KOPT-K1 (cell line): ENCODE measurements around the gene EXOC3L4.

ENCODE experiments used
- H3K27ac ChIP-seq: fragments of 200-600 bp; sonication (generic); 2 replicates; pipeline ENCODE4 v1.5.1; 2016; ENCODE audit warnings: antibody characterized with exemption, mild to moderate bottlenecking, low read depth, low read length; ENCODE audit not compliant: poor library complexity, severe bottlenecking
- H3K36me3 ChIP-seq: fragments of 200-600 bp; sonication (generic); 2 replicates; pipeline ENCODE4 v1.5.1; 2017; ENCODE audit warnings: antibody characterized with exemption, mild to moderate bottlenecking, low read length, moderate library complexity; ENCODE audit not compliant: insufficient read depth
- H3K9me3 ChIP-seq: fragments of 200-600 bp; sonication (generic); 2 replicates; pipeline ENCODE4 v1.5.1; 2017; ENCODE audit warnings: antibody characterized with exemption, low read length, mild to moderate bottlenecking; ENCODE audit not compliant: insufficient read depth, poor library complexity, severe bottlenecking

The EXOC3L4 gene

DNA sequence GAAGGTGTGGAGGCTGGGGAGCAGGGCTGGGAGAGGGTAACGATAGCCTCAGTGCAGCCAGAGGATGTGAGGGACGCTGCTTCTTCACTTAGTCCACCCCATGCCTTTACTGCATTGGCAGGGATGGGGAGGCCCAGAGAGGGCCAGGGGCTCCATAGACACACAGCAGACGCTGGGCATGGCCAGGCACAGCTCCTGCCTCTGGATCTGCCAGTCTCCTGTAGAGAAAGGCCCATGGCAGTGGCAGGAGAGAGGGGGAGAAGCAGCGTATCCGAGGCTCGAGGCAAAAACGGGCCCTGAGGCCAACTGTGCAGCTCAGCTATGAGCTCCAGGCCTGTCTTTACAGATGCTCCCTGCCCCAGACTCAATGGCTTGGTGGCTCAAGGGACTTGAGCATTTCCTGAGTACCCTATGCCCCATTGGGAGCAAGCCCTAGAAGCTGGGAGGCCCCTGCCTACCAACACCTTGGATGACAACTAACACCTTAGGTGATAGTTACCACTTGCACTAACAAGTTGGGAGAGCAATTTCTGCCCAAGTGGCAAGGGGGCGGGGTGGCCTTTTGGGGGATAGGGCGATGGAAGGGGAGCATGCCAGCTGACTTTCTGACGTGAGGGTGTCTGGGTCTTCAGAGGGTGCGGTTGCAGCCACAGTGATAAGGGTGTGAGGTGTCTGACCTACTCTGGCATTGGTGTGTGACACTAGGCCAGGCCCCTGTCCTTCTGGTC lies 15.5 kb upstream of the EXOC3L4 start:
- Histone ChIP-seq H3K36me3 (no peaks in the 10 kb centered on the region), H3K9me3 (no peaks in the 10 kb centered on the region), H3K27ac (no peak overlapping the region)

DNA sequence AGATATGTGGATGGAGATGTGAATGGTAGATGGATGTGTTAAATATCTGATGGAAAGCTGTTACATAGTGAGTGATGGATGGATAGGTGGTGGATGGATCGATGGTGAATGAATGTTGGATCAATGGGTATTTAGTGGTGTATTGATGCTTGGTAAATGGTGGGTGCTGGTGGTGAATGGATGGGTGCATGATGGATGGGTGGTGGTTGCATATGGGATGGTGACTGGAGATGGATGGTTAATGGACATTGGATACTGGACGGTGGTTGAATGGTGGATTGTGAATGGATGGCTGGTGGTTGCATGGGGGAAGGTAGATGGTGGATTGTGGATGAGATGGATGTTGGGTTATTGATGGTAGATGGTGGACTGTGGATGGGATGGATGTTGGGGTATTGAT lies 12.6 kb upstream of the EXOC3L4 start:
- Histone ChIP-seq H3K36me3 (no peaks in the 10 kb centered on the region), H3K9me3 (no peaks in the 10 kb centered on the region), H3K27ac (no peak overlapping the region)

DNA sequence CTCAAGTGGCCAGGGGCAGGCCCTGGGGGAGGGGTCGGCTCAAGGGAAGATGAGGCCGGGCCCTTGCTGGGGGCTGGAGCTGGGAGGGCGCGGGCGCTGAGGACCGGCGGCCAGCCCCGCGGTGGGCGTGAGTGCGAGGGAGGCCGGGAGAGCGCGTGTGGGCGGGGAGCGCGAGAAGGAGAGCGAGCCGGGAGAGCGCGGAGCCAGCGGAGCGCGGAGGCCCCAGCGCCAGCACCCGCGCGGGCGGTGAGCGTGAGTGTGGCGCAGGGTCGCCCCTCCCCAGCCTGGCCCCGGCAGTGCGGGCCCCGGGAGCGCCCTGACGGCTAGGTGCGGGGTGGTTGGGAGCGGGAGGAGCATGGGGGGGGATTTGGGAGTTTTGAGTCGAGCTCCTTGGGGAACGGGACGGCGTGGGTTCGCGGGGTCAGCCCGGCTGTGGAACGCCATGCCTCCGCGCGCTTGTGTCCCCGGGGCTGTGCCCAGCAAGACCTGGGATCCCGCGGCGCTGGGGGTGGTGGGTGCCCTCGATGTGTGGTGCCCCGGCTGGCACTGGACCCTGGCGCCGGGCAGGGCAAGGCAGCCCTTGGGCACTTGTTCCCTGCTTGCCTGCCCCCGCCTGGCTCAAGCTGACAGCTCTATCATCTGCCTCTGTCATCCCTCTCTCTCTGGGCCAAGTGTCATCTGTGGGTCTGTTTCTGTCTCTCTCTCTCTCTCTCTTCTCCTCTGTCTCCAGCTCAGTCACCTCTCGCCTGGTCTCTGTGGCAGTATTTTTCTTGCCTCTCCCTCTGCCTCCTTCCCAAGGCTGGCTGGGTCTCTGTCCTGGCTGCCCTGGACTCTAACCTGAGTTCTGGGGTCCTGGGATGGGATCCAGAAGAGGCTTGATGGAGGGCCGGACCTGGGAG lies 10.3 kb upstream of the EXOC3L4 start, which contains the start of gene LBHD2:
Gene LBHD2 (plus strand): TSS at position 190 of the 899 bp plus-strand sequence. CDS start 1,803 bp downstream, outside the sequence.
- no peaks in the 10 kb centered on the region for H3K36me3 ChIP-seq
- H3K9me3 ChIP-seq: no peaks in the 10 kb centered on the region
- H3K27ac ChIP-seq: no peak within 1 kb of the TSS

DNA sequence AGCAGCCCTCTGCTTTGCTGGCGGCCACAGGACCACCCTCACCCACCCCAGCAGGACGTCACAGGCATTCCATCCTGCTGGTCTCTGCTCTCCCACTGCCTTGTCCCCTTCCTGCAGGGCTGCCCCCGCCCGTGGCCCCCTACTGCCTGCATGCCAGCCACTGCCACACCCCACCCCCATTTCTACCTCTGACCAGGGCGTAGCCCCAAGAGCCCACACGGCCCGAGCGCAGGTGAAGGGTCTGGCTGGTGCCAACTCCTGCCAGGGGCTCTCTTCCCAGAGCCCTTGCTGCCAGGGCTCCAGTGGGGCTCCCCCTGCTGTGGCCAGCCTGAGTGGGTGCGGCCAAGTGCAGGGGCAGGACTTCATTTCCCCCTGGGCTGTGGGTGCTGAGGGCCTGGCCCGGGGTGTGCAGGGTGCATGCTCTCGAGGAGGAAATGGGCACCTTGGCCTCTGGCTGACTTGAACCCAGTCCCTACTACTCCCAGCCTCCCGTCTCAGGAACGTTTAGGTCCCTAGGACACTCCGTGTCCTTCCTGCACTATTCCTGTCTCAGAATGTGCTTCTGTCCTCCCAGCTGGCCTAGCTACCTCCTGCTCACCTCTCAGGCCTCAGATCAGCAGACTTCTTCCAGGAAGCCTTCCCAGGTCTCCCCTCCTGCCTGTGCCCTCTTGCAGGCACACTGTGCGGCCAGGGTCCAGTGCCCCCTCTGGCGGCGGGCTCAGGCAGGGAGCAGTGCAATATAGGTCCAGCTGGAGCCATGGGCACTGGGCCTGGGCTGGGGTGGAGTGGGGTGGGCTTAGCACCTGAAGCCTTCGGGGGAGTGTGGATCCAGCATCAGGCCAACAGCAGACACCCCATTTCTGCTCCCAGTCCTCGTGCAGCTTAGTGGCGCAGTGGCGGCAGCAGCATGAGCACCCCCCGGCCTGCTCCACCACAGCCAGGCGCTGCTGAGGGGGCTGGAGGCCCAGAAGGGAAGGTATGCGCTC lies 9.1 kb upstream of the EXOC3L4 start:
- no peaks in the 10 kb centered on the region for H3K9me3 ChIP-seq
- no peaks in the 10 kb centered on the region for H3K36me3 ChIP-seq
- H3K27ac ChIP-seq: no peak overlapping the region

DNA sequence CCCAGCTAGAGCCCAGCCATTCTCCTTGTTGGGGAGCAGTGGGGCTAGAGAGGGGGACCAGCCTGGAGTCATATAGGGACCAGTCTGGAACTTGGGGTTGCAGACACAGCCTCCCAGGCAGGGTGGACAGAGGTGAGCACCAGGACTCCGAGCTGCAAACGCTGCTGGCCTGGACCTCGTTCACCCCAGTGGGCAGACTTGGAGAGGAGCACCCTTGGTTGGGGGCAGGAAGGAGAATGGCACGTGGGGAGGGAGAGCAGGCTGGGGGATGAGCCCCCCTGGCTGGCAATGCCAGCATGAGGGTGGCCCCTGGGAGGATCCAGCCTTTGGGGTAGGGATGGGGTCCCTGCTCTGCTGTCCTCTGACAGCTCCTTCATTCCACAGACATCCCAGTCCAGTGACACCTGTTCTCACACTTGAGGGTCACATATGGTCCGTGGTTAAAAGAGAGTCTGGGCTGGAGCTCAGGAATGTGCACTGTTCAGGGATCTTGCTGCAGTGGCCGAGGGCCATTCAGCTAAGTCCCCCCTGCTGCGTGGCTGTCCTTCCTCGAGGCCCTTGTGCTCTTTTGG lies 7.7 kb upstream of the EXOC3L4 start:
- Histone ChIP-seq H3K27ac (no peak overlapping the region), H3K9me3 (no peaks in the 10 kb centered on the region), H3K36me3 (no peaks in the 10 kb centered on the region)

DNA sequence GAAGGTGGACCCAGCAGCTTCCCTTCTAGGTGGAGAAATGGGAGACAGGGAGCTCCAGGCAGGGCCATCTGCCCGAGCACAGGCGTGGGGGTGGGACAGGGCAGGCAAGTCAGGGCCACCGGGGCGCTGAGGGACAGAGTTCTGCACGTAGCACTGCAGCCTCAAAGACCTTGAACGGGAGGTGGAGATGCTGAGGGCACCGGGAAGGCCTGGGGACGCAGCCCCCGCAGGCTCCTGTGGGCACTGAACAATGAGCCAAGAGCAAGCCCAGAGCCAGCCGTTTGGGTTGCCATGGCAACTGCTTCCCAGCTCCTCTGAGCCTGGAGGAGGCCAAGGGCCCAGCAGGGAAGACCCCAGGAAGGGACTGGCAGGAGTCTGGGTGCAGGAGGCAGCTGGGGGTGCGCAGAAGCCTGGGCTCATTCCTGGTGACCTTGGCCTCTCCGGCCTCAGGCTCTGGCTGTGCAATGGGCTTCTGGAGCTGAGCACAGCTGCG lies 7.1 kb upstream of the EXOC3L4 start:
- no peaks in the 10 kb centered on the region for H3K36me3 ChIP-seq
- H3K27ac ChIP-seq: no peak overlapping the region
- no peaks in the 10 kb centered on the region for H3K9me3 ChIP-seq

DNA sequence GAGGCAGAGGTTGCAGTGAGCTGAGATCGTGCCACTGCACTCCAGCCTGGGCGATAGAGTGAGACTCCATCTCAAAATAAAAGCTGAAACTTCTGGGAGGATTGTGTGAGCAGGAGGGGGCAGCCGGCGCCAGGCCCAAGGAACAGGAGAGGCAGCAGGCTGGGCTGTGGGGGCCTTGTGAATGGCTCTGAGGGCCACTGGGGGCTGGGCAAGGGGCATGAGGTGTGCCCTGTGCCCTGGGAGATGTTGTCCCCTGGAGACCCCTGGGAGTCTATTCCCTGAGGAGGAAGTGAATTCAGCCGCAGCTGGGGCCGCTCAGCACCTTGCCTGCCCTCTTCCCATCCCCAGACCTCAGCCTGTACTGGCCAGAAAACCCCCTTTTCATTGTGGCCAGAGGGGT lies 5.6 kb upstream of the EXOC3L4 start:
- no peak overlapping the region for H3K27ac ChIP-seq

DNA sequence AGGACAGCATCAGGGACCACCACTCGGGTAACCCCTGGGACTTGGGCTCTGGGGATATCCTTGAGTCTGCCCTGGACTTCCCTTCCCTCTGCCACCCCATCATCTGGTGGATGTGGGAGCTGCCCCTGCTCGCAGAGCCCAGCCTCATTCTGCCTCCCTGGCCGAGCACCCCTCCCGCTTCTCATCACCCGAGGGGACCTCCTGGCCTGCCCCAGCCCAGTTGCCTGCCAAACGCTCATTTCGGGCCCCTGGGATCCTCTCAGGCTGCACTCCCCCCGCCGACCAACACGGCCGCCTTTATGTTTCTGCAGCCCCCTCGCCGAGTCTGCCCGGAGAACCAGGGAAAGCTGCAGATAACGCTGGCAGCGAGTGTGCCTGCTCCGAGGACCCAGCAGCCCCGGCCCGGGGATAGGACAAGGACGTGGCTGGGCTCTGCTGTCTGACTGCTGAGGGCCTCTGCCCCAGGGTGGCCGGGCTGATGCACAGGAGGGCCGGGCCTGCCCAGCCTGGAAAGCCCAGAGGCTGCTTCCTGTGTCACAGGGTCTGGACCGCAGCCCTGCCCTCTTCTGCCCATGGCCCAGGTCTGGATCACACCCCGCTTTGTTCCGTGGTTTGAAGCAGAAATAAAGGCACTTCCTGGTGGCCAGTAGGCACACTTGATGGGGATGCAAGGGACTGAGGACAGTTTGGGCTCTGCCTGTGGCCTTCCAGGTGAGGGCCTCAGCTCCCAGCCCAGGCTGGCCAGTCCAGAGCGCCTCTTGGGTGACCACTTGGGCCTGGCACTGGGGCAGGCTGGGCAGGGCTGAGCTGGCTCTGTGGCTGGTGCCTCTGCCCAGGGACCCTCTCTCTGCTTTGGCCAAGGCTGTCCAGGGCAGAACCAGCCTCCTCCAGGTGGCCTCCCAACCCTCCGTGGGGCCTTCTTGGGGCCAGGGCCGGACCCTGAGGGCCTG lies 4.9 kb upstream of the EXOC3L4 start:
- Histone ChIP-seq H3K9me3 (no peaks in the 10 kb centered on the region), H3K36me3 (no peaks in the 10 kb centered on the region), H3K27ac (no peak overlapping the region)

More for the DNA sequence above, 5.6 kb upstream of the EXOC3L4 start:
- H3K36me3 ChIP-seq: no peaks in the 10 kb centered on the region
- H3K9me3 ChIP-seq: no peaks in the 10 kb centered on the region

DNA sequence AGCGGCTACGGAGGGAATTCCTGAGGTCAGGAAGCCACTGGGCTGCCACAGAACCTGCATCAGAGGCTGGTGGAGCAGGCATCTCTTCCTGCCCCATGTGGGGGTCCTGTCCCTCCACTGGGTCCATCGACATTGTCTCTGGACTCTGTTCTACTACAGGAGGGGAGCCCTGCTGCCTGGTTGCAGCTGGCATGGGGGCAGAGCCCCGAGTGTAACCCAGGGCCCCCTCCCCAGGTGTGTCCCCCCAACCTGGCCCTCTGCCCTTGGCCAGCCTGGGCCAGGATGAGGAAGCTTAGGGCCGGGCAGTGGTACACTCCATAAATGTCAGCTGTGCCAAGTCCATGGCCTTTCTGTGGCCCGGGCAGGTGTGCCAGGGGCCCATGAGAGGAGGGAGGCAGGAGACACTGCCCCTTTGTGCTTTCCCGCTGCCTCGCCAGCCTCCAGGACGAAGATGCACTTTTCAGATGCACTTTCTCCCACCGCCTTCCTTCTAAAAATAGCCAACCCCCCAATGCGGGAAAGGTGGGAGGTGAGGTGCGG lies 4.0 kb upstream of the EXOC3L4 start:
- no peak overlapping the region for H3K27ac ChIP-seq
- H3K36me3 ChIP-seq: no peaks in the 10 kb centered on the region
- no peaks in the 10 kb centered on the region for H3K9me3 ChIP-seq

DNA sequence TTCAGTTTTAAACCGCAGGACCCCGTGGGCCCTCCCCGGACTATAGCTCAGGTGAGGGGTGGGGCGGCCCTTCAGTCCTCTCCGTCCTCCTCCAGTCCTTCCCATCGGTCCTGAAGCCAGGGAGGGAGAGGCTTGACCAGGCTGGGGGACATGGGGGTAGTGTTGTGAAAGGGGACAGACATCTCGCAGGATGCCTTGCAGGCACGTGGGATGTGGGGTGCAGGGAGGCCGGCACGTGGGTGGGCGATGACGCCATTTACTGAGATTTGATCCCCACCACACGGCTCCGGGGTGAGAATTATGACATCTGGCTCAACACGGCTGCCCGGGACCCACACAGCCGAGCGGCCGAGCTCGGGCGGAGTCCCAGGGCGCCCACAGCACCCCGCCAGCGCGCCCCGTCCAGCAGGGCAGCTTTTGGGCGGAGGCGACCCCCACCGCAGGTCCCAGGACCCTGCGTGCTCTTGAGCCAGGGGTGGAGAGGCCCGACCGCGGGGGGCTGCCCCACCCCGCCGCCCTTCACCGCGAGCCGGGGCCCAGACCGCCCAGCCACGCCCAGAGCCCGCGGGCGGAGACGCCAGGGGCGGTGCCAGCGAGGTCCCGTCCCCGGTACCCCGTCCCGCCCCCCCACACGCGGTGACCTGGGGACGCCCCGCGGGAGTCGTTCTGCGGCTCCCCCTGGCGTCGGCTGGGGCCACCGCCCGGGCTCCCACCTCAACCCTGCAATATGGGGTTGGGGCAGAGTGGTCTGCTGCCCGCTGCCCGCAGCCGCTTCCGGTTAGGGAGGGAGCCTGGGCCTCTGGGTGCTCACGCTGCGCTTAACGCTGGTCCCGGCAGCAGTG lies 3.3 kb upstream of the EXOC3L4 start:
- H3K9me3 ChIP-seq: no peaks in the 10 kb centered on the region
- no peak overlapping the region for H3K27ac ChIP-seq
- H3K36me3 ChIP-seq: no peaks in the 10 kb centered on the region

DNA sequence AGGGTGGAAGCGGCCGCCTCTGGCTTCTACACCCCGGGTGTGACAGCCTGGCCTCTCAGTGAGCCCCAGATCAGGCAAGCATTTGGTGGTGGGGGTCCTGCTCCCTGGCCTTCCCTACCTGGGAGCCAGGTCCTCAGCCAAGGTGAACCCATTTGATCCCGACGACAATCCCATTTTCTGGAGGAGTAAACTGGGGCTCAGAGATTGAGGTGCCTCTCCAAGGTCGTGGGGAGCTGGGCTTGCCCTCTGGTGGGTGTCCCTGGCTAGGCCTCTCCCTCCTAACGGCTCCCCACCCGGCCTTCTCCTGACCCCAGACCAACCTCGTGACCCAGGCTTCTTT lies 2.7 kb upstream of the EXOC3L4 start:
- no peaks in the 10 kb centered on the region for H3K36me3 ChIP-seq
- no peak overlapping the region for H3K27ac ChIP-seq
- no peaks in the 10 kb centered on the region for H3K9me3 ChIP-seq

DNA sequence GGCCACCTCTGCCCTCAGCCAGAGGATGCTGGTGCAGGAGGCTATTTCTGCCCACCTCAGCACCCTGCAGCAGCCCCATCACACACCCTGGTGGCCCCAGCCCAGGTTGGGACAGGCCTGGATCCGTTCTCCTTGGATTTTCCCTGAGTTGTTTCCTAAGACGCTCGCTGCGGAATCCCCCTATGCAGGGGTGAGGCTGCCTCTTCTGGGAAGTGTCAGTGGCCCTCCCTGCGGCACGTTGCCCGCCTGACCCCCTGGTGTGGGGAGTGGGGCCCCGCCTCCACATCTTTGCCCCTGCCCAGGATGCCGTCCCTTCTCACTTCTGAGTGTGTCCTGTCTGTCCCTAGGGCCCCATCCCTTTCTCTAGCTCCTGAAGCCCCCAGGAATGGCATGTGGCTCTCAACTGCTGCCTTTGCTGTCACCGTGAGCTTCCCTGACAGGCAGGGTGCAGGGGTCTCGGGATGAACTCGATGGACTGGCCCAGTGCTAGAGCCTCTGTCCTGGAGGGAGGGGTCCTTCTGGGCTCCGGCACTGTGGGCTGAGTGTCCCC lies 594 bp upstream of the EXOC3L4 start:
- H3K9me3 ChIP-seq: no peaks in the 10 kb centered on the region
- no peaks in the 10 kb centered on the region for H3K36me3 ChIP-seq
- H3K27ac ChIP-seq: no peak overlapping the region
